Limb (tissue), 2 donors: ENCODE data around the gene C16orf92.

Experiments used
- DNase-seq, 2 donors: peaks; one replicate each; pipeline ENCODE4 v3.0.0-alpha.2; 2016; ENCODE audit errors: extremely low spot score in 2 of 2

C16orf92 gene

GRCh38 chr16:30022887-30023286 is at the start of gene C16orf92:
Gene C16orf92, plus strand, starts transcription at chr16:30023198. Its CDS starts 143 bp downstream, at chr16:30023341.
- DNase-seq: no peak

- DNase-seq: peak; percentile 99
These were observed 49.4 kb upstream of the C16orf92 start, which contains the start of gene TAOK2 for GRCh38 chr16:29973384-29974246. Gene TAOK2, plus strand, starts transcription at chr16:29973868. Its CDS starts 3,905 bp downstream, at chr16:29977773.

- no peak for DNase-seq
These were observed 48.5 kb upstream of the C16orf92 start for GRCh38 chr16:29974291-29975133.

GRCh38 chr16:29975134-29975538 is 47.9 kb upstream of the C16orf92 start:
- DNase-seq: no peak

GRCh38 chr16:29975811-29976511 is 47.0 kb upstream of the C16orf92 start:
- DNase-seq: no peak

GRCh38 chr16:29977063-29977825 is 45.8 kb upstream of the C16orf92 start:
- no peak for DNase-seq

GRCh38 chr16:29978081-29978480 is 44.9 kb upstream of the C16orf92 start:
- no peak for DNase-seq

GRCh38 chr16:29978564-29979270 is 44.3 kb upstream of the C16orf92 start:
- DNase-seq: no peak

- no peak for DNase-seq
These were observed 40.2 kb upstream of the C16orf92 start for GRCh38 chr16:29982560-29983419.

- DNase-seq: no peak
These were observed 39.4 kb upstream of the C16orf92 start for GRCh38 chr16:29983420-29984136.

- DNase-seq: no peak
These were observed 38.7 kb upstream of the C16orf92 start for GRCh38 chr16:29984137-29984763.

- no peak for DNase-seq
These were observed 38.2 kb upstream of the C16orf92 start for GRCh38 chr16:29984764-29985147.

GRCh38 chr16:29985271-29985811 is 37.7 kb upstream of the C16orf92 start:
- DNase-seq: no peak

- no peak for DNase-seq
These were observed 36.8 kb upstream of the C16orf92 start for GRCh38 chr16:29986231-29986630.

GRCh38 chr16:29986931-29987330 is 36.1 kb upstream of the C16orf92 start:
- DNase-seq: no peak

- no peak for DNase-seq
These were observed 35.5 kb upstream of the C16orf92 start for GRCh38 chr16:29987371-29988085.
